NCI-H524 treated with DMSO at 0.1 percent for 48 hours (cell line): ENCODE results near the gene SLC25A23.
A peak's percentile ranks its signal among the peaks of the same experiment; 100 is the strongest.
"Not testable (repeated sequence)": the region's sequence is repeated elsewhere in the genome, so short reads cannot be mapped to it uniquely, and the experiment has no call there.

Source experiments
- DNase-seq: peaks from one replicate; lab custom pipeline; 2025; lab: John Stamatoyannopoulos, UW

Gene SLC25A23

GRCh38 chr19:6402058-6402457 lies 57.5 kb downstream of the SLC25A23 start:
- DNase-seq, result no peak

GRCh38 chr19:6400062-6400944 lies 59.3 kb downstream of the SLC25A23 start:
- not testable (repeated sequence) for DNase-seq

- no peak for DNase-seq
Measured at GRCh38 chr19:6396305-6396704, 63.3 kb downstream of the SLC25A23 start.

- DNase-seq, result no peak
Measured at GRCh38 chr19:6394831-6395230, 64.8 kb downstream of the SLC25A23 start.

GRCh38 chr19:6393983-6394412 lies 65.6 kb downstream of the SLC25A23 start:
- no peak for DNase-seq

GRCh38 chr19:6393074-6393982 lies 66.3 kb downstream of the SLC25A23 start, which contains the start of gene GTF2F1:
Gene GTF2F1, minus strand, starts transcription at chr19:6393164. Its CDS starts 169 bp downstream, at chr19:6392995.
- DNase-seq, result peak; percentile 79

- DNase-seq, result no peak
Measured at GRCh38 chr19:6392221-6393073, 67.1 kb downstream of the SLC25A23 start.
